Measurements from ENCODE around the gene MYL6B.
A peak's percentile ranks its signal among the peaks of the same experiment; 100 is the strongest.

MYL6B gene

DNA sequence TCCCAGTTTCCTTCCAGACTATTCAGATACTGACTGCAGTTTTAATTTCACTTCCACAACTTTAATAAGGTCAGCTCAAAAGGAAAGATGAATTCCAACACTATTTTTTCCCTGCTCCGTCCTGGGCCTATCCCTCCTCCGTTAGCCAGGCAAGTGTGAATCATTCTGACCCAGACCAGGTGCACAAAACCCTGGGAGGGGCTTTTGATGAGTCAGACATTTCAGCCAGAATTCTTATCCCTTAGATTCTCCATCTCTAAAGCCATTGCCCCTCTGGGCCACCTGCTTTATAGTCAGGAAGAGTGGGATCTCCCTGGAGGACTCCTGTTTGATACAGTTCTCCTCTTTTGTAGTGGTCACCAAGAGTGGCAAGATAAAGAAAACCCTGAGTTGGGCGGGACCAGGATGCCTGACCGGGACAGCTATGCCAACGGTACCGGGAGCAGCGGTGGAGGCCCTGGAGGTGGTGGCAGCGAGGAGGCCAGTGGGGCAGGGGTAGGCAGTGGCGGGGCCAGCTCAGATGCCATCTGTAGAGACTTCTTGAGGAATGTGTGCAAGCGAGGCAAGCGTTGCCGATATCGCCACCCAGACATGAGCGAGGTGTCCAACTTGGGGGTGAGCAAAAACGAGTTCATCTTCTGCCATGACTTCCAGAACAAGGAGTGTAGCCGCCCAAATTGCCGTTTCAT lies 32.1 kb upstream of the MYL6B start:
- Mint-ChIP-seq H3K36me3 (ENCODE audit: low read depth) (peaks cover 17% of the 10 kb centered on the region), H3K4me3 (peak overlapping the region; percentile 32 to 95 (median 44)), H3K27ac (peak overlapping the region; percentile 95 to 99 (median 97)), H3K27me3 (ENCODE audit: low read depth) (no peaks in the 10 kb centered on the region), H3K4me1 (peaks cover 48% of the 10 kb centered on the region), H3K9me3 (no peaks in the 10 kb centered on the region)
- TF ChIP-seq, protein P1, sequence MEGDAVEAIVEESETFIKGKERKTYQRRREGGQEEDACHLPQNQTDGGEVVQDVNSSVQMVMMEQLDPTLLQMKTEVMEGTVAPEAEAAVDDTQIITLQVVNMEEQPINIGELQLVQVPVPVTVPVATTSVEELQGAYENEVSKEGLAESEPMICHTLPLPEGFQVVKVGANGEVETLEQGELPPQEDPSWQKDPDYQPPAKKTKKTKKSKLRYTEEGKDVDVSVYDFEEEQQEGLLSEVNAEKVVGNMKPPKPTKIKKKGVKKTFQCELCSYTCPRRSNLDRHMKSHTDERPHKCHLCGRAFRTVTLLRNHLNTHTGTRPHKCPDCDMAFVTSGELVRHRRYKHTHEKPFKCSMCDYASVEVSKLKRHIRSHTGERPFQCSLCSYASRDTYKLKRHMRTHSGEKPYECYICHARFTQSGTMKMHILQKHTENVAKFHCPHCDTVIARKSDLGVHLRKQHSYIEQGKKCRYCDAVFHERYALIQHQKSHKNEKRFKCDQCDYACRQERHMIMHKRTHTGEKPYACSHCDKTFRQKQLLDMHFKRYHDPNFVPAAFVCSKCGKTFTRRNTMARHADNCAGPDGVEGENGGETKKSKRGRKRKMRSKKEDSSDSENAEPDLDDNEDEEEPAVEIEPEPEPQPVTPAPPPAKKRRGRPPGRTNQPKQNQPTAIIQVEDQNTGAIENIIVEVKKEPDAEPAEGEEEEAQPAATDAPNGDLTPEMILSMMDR (IDR thresholded peaks at IDR 0.05; ENCODE audit: unreplicated experiment in 3 of 3) = no peak

DNA sequence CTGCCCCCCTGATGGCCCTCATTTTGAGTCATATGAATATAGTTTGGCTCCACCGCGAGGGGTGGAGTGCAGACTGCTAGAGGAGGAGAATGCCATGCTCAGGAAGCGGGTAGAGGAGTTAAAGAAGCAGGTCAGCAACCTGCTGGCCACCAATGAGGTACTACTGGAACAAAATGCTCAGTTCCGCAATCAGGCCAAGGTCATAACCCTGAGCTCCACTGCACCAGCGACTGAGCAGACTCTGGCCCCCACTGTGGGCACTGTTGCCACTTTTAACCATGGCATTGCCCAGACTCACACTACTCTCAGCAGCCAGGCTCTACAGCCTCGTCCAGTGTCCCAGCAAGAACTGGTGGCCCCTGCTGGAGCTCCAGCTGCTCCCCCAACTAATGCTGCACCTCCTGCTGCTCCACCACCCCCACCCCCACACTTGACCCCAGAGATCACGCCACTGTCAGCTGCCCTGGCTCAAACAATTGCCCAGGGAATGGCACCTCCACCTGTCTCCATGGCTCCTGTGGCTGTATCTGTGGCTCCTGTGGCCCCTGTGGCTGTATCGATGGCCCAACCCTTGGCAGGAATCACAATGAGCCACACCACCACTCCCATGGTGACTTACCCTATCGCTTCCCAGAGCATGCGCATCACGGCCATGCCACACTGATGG lies 31.1 kb upstream of the MYL6B start:
- Mint-ChIP-seq H3K9me3 (no peaks in the 10 kb centered on the region), H3K4me1 (peaks cover 54% of the 10 kb centered on the region), H3K36me3 (ENCODE audit: low read depth) (peaks cover 15% of the 10 kb centered on the region)

DNA sequence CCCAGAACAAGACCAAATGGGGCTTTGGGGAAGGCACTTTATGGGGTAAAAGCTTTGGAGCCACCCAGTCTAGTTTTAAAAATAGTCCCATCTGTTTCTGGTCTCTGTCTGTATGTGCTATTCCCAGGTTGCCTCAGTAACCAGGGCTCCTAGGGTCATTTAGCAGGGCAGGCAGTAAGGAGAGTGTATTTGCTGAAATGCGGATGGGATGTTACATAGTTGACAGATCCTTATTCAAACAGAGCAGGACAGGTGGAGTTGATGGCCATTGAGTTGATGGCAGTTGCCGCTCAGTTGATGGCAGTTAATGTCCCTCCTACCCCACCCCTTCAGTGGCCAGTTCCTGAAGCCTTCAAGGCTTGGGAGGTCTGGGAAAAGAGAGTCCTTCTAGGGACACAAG lies 29.8 kb upstream of the MYL6B start:
- peaks cover 67% of the 10 kb centered on the region for H3K4me1 Mint-ChIP-seq
- peak overlapping the region in 1 of 3 experiments; percentile 19 for H3K4me3 Mint-ChIP-seq
- peak overlapping the region; percentile 26 to 48 (median 46) for H3K27ac Mint-ChIP-seq
- TF ChIP-seq, protein P1 (IDR thresholded peaks at IDR 0.05; ENCODE audit: unreplicated experiment in 3 of 3) = no peak
- no peaks in the 10 kb centered on the region for H3K9me3 Mint-ChIP-seq
- H3K36me3 Mint-ChIP-seq (ENCODE audit: low read depth) = peaks cover 10% of the 10 kb centered on the region
- no peaks in the 10 kb centered on the region for H3K27me3 Mint-ChIP-seq (ENCODE audit: low read depth)

More for the DNA sequence above, 31.1 kb upstream of the MYL6B start:
- TF ChIP-seq, protein P1 (IDR thresholded peaks at IDR 0.05; ENCODE audit: unreplicated experiment in 3 of 3) = no peak
- Mint-ChIP-seq H3K27ac (peak overlapping the region in 1 of 3 experiments; percentile 12), H3K27me3 (ENCODE audit: low read depth) (no peaks in the 10 kb centered on the region), H3K4me3 (no peak overlapping the region)

DNA sequence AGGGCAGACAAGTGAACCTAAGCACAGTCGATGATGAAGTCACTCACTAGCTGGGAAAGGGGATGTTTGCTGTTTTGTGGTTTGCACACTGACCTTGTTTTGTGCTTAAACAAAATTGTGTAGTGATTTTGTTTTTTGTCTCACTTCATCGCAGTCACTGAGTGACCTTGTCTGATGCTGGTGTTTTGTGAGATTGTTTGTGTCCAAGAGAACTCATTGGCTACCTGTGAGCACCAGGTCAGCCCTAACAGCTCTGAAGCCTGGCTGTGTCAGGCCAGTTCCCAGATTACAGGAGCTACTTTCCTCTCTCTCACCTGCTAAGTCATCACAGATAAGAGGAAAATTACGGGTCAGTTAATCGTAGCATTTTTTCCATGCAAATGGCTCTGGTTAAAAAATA lies 28.3 kb upstream of the MYL6B start:
- Mint-ChIP-seq H3K4me3 (no peak overlapping the region), H3K4me1 (peaks cover 63% of the 10 kb centered on the region), H3K36me3 (ENCODE audit: low read depth) (peaks cover 6% of the 10 kb centered on the region), H3K9me3 (no peaks in the 10 kb centered on the region), H3K27ac (peak overlapping the region; percentile 14 to 69 (median 45)), H3K27me3 (ENCODE audit: low read depth) (no peaks in the 10 kb centered on the region)
- TF ChIP-seq, protein P1 (IDR thresholded peaks at IDR 0.05; ENCODE audit: unreplicated experiment in 3 of 3) = no peak

DNA sequence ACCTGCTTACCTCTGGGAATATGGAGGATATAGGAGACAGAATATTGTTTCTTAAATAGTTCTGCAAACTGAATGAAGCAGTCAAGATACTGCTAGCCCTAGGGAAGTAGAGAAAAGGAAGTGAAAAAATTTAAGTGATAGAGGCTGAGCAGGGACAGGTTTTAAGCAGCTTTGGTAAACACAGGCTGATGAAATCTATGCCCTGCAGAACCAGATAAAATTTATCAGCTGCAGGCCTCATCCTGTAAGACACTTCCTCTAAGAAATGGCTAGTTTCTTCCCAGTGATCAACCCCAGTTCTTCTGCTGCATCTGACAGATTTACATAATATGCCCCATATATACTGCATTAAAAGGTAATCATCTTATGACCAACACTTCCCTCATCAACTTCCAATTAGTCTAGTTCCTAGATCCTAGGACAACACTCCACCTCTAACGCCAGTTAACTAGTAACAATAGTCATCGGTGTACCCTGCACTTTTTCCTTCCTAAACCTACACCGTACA lies 25.6 kb upstream of the MYL6B start:
- H3K4me3 Mint-ChIP-seq = peak overlapping the region; percentile 92 to 97 (median 95)
- no peaks in the 10 kb centered on the region for H3K27me3 Mint-ChIP-seq (ENCODE audit: low read depth)

More for the DNA sequence above, 25.6 kb upstream of the MYL6B start:
- Mint-ChIP-seq H3K27ac (peak overlapping the region; percentile 87 to 94 (median 90)), H3K9me3 (no peaks in the 10 kb centered on the region), H3K36me3 (ENCODE audit: low read depth) (peaks cover 16% of the 10 kb centered on the region), H3K4me1 (peaks cover 61% of the 10 kb centered on the region)
- TF ChIP-seq, protein P1 (IDR thresholded peaks at IDR 0.05; ENCODE audit: unreplicated experiment in 3 of 3) = no peak
